Breast epithelium (tissue), 4 donors: ENCODE measurements around the gene SCTR. TPM values are rescaled to one million over a fixed set of nuclear protein-coding genes. Genes with fewer than 3 reads are reported as not detected.
A peak's percentile ranks its signal among the peaks of the same experiment; 100 is the strongest.

ENCODE experiments used
- DNase-seq, 2 donors: peaks; one replicate each; pipeline ENCODE4 v3.0.0-alpha.2; 2019; ENCODE audit warnings: low spot score in 2 of 2
- H3K27ac ChIP-seq, 2 donors: fragments of 200-600 bp; sonication (generic) in 1 of 2; one replicate each; pipeline ENCODE4 v1.5.1; 2016 to 2019; ENCODE audit warnings: mild to moderate bottlenecking in 1 of 2
- H3K27me3 ChIP-seq, 2 donors: fragments of 200-600 bp; sonication (generic) in 1 of 2; one replicate each; pipeline versions ENCODE4 v1.5.1 to v1.6.0; 2017 to 2019; ENCODE audit warnings: control low read depth in 1 of 2, mild to moderate bottlenecking in 1 of 2
- H3K36me3 ChIP-seq: fragments of 200-600 bp; one replicate; pipeline ENCODE4 v1.5.1; 2019
- H3K4me1 ChIP-seq, 2 donors: fragments of 200-600 bp; sonication (generic); one replicate each; pipeline ENCODE4 v1.5.1; 2016 to 2019; ENCODE audit warnings: control low read depth in 1 of 2
- H3K4me3 ChIP-seq, 3 donors: fragments of 200-600 bp; sonication (generic); 1 replicate in 2 of 3; 2 replicates in 1 of 3; pipeline ENCODE4 v1.5.1; 2016 to 2019; ENCODE audit warnings: mild to moderate bottlenecking in 3 of 3, moderate library complexity in 2 of 3
- H3K9me3 ChIP-seq, 2 donors: fragments of 200-600 bp; sonication (generic) in 1 of 2; one replicate each; pipeline ENCODE4 v1.5.1; 2016 to 2019; ENCODE audit warnings: control low read depth in 1 of 2
- CTCF ChIP-seq, 3 donors: fragments of 450-650 bp; IDR thresholded peaks; one replicate each; pipeline ENCODE4 v1.5.1; 2016 to 2017; ENCODE audit warnings: antibody characterized with exemption in 3 of 3, mild to moderate bottlenecking in 3 of 3, moderate library complexity in 3 of 3
- POLR2A ChIP-seq: fragments of 450-650 bp; IDR thresholded peaks from one replicate; pipeline ENCODE4 v1.6.1; 2016; ENCODE audit warnings: antibody characterized with exemption, mild to moderate bottlenecking, moderate library complexity
- POLR2AphosphoS5 ChIP-seq, 3 donors: sonication (generic); formaldehyde crosslinking; IDR thresholded peaks; one replicate each; pipeline ENCODE4 v1.6.1; 2017; ENCODE audit warnings: antibody characterized with exemption in 3 of 3
- intact Hi-C: fragments of 100-400 bp; cut with DNase I; formaldehyde crosslinking; loops from one replicate; pipeline ENCODE4 v1.15.1; 2023; ENCODE audit warnings: low total_unique reads
- total RNA-seq, 3 donors: library from RNA; depleted of rRNA; stranded (reverse); fragments of >200 nt; gene quantifications; one replicate each; pipeline ENCODE4 v1.1.0, GENCODE V29; 2016

The SCTR gene
- total RNA-seq, 3 donors from 2014 or later = not detected

- TF ChIP-seq POLR2A (no peak), POLR2AphosphoS5 (IDR thresholded peaks at IDR 0.05) (no peak), CTCF (IDR thresholded peaks at IDR 0.05) (no peak)
- no peaks in the 10 kb centered on the region for H3K9me3 ChIP-seq
- DNase-seq = peak in 1 of 2 donors; percentile 77
- no peaks in the 10 kb centered on the region for H3K27me3 ChIP-seq
- no peaks in the 10 kb centered on the region for H3K4me1 ChIP-seq
- H3K36me3 ChIP-seq = no peaks in the 10 kb centered on the region
- peak overlapping the region; percentile 36 to 76 for H3K27ac ChIP-seq
- no peak overlapping the region for H3K4me3 ChIP-seq
- intact Hi-C loops = no loop called here
These were observed 32.3 kb downstream of the SCTR start for GRCh38 chr2:119491776-119492525.

GRCh38 chr2:119490653-119491195, 33.6 kb downstream of the SCTR start:
- DNase-seq = no peak
- TF ChIP-seq POLR2A (no peak), CTCF (IDR thresholded peaks at IDR 0.05) (no peak), POLR2AphosphoS5 (IDR thresholded peaks at IDR 0.05) (no peak)
- no peaks in the 10 kb centered on the region for H3K4me1 ChIP-seq
- no peaks in the 10 kb centered on the region for H3K27me3 ChIP-seq
- no peak overlapping the region for H3K4me3 ChIP-seq
- no peaks in the 10 kb centered on the region for H3K9me3 ChIP-seq
- H3K36me3 ChIP-seq = no peaks in the 10 kb centered on the region
- intact Hi-C loops = no loop called here
- H3K27ac ChIP-seq = no peak overlapping the region

GRCh38 chr2:119490106-119490505, 34.2 kb downstream of the SCTR start:
- H3K36me3 ChIP-seq = no peaks in the 10 kb centered on the region
- no peaks in the 10 kb centered on the region for H3K27me3 ChIP-seq
- no peak overlapping the region for H3K27ac ChIP-seq
- H3K9me3 ChIP-seq = no peaks in the 10 kb centered on the region
- intact Hi-C loops = no loop called here
- TF ChIP-seq POLR2AphosphoS5 (IDR thresholded peaks at IDR 0.05) = no peak
- no peak for TF ChIP-seq CTCF (IDR thresholded peaks at IDR 0.05)
- TF ChIP-seq POLR2A = no peak
- no peaks in the 10 kb centered on the region for H3K4me1 ChIP-seq
- no peak overlapping the region for H3K4me3 ChIP-seq
- no peak for DNase-seq

GRCh38 chr2:119489232-119489952, 34.9 kb downstream of the SCTR start:
- H3K4me3 ChIP-seq = no peak overlapping the region
- no peaks in the 10 kb centered on the region for H3K4me1 ChIP-seq
- no peaks in the 10 kb centered on the region for H3K27me3 ChIP-seq
- H3K27ac ChIP-seq = no peak overlapping the region
- intact Hi-C loops = no loop called here
- no peaks in the 10 kb centered on the region for H3K36me3 ChIP-seq
- no peaks in the 10 kb centered on the region for H3K9me3 ChIP-seq
- no peak for DNase-seq
- TF ChIP-seq POLR2A = no peak
- TF ChIP-seq POLR2AphosphoS5 (IDR thresholded peaks at IDR 0.05) = no peak
- TF ChIP-seq CTCF (IDR thresholded peaks at IDR 0.05) = no peak
